HEK293 (cell line): Measurements from ENCODE around the gene PRKG1.

ENCODE experiments used
- CTCF ChIA-PET: fragments of 350-600 bp; formaldehyde crosslinking; extraction: SDS; loops from one replicate; lab custom pipeline; 2021; ENCODE audit warnings: antibody characterized with exemption; lab: Yijun Ruan, JAX
- POLR2A ChIA-PET: fragments of 300-600 bp; formaldehyde crosslinking; extraction: SDS; loops from one replicate; lab custom pipeline; 2020; ENCODE audit warnings: antibody characterized with exemption, inconsistent platforms; lab: Yijun Ruan, JAX
- H3K27ac ChIP-seq: fragments of 200-500 bp; sonication (Bioruptor generic); 2 replicates; pipeline ENCODE4 v1.5.1; 2014; ENCODE audit warnings: low read depth, low read length, control low read depth, inconsistent platforms; ENCODE audit errors: extremely low read depth
- H3K36me3 ChIP-seq, 2 experiments: fragments of 200-500 bp in 1 of 2; sonication (Bioruptor generic) in 1 of 2; 1 replicate in 1 of 2; 2 replicates in 1 of 2; pipeline ENCODE4 v1.5.1; 2014 to 2017; ENCODE audit warnings: inconsistent platforms in 2 of 2, low read length in 2 of 2; ENCODE audit not compliant: control insufficient read depth in 2 of 2, insufficient read depth in 1 of 2
- H3K4me1 ChIP-seq: fragments of 200-500 bp; sonication (Bioruptor generic); 2 replicates; pipeline ENCODE4 v1.5.1; 2014; ENCODE audit warnings: mild to moderate bottlenecking, low read length, inconsistent platforms; ENCODE audit not compliant: control insufficient read depth, insufficient read depth
- H3K4me3 ChIP-seq: 2 replicates; pipeline ENCODE4 v1.5.1; 2011; ENCODE audit warnings: low read depth, mild to moderate bottlenecking, control low read depth, low read length, moderate library complexity
- H3K9me3 ChIP-seq: fragments of 200-500 bp; sonication (Bioruptor generic); 2 replicates; pipeline ENCODE4 v1.5.1; 2014; ENCODE audit warnings: low read depth, low read length, inconsistent platforms; ENCODE audit not compliant: control insufficient read depth, insufficient read depth
- KLF10 ChIP-seq: fragments of 450-650 bp; IDR thresholded peaks from 2 replicates; pipeline ENCODE4 v1.5.1; 2018; ENCODE audit warnings: missing biosample characterization, mild to moderate bottlenecking, missing genetic modification characterization
- KLF16 ChIP-seq: fragments of 450-650 bp; formaldehyde crosslinking; IDR thresholded peaks from 2 replicates; pipeline ENCODE4 v1.5.1; 2017; ENCODE audit warnings: missing biosample characterization, missing genetic modification characterization
- KLF8 ChIP-seq: fragments of 450-650 bp; formaldehyde crosslinking; IDR thresholded peaks from 2 replicates; pipeline ENCODE4 v1.5.1; 2016; ENCODE audit warnings: missing biosample characterization, missing genetic modification characterization
- KLF9 ChIP-seq: fragments of 450-650 bp; formaldehyde crosslinking; IDR thresholded peaks from 2 replicates; pipeline ENCODE4 v1.5.1; 2016; ENCODE audit warnings: missing biosample characterization, missing genetic modification characterization, low read depth
- OSR2 ChIP-seq: fragments of 450-650 bp; formaldehyde crosslinking; IDR thresholded peaks from 2 replicates; pipeline ENCODE4 v1.5.1; 2016; ENCODE audit warnings: missing biosample characterization, missing genetic modification characterization
- PATZ1 ChIP-seq: fragments of 450-650 bp; formaldehyde crosslinking; IDR thresholded peaks from 2 replicates; pipeline ENCODE4 v1.5.1; 2016; ENCODE audit warnings: missing biosample characterization, missing genetic modification characterization
- PBX3 ChIP-seq: sonication (generic); formaldehyde crosslinking; IDR thresholded peaks from 2 replicates; pipeline ENCODE4 v1.8.1; 2022; ENCODE audit warnings: mild to moderate bottlenecking, moderate library complexity, missing genetic modification reagents
- PRDM10 ChIP-seq: fragments of 450-650 bp; formaldehyde crosslinking; IDR thresholded peaks from 2 replicates; pipeline ENCODE4 v1.5.1; 2016; ENCODE audit warnings: missing biosample characterization, missing genetic modification characterization
- PRDM6 ChIP-seq: fragments of 450-650 bp; formaldehyde crosslinking; IDR thresholded peaks from 2 replicates; pipeline ENCODE4 v1.5.1; 2017; ENCODE audit warnings: missing biosample characterization, missing genetic modification characterization
- RBAK ChIP-seq: fragments of 450-650 bp; formaldehyde crosslinking; IDR thresholded peaks from 2 replicates; pipeline ENCODE4 v1.5.1; 2016; ENCODE audit warnings: missing biosample characterization, missing genetic modification characterization
- SP3 ChIP-seq: fragments of 450-650 bp; formaldehyde crosslinking; IDR thresholded peaks from 2 replicates; pipeline ENCODE4 v1.5.1; 2016; ENCODE audit warnings: missing biosample characterization, missing genetic modification characterization
- TRIM28 ChIP-seq: IDR thresholded peaks from 2 replicates; pipeline ENCODE4 v1.6.1; 2011; ENCODE audit warnings: low read length, control low read depth, borderline replicate concordance
- ZBTB1 ChIP-seq: fragments of 450-650 bp; formaldehyde crosslinking; IDR thresholded peaks from 2 replicates; pipeline ENCODE4 v1.5.1; 2016; ENCODE audit warnings: missing biosample characterization, missing genetic modification characterization
- ZBTB17 ChIP-seq: fragments of 450-650 bp; formaldehyde crosslinking; IDR thresholded peaks from 2 replicates; pipeline ENCODE4 v1.5.1; 2016; ENCODE audit warnings: missing biosample characterization, missing genetic modification characterization
- ZIC2 ChIP-seq: fragments of 450-650 bp; formaldehyde crosslinking; IDR thresholded peaks from 2 replicates; pipeline ENCODE4 v1.5.1; 2016; ENCODE audit warnings: missing biosample characterization, missing genetic modification characterization
- ZNF121 ChIP-seq: fragments of 450-650 bp; formaldehyde crosslinking; IDR thresholded peaks from 2 replicates; pipeline ENCODE4 v1.5.1; 2016; ENCODE audit warnings: missing biosample characterization, missing genetic modification characterization
- ZNF174 ChIP-seq: fragments of 450-650 bp; formaldehyde crosslinking; IDR thresholded peaks from 2 replicates; pipeline ENCODE4 v1.5.0; 2017; ENCODE audit warnings: missing biosample characterization, mild to moderate bottlenecking, missing genetic modification characterization
- ZNF211 ChIP-seq: fragments of 450-650 bp; formaldehyde crosslinking; IDR thresholded peaks from 2 replicates; pipeline ENCODE4 v1.5.1; 2016; ENCODE audit warnings: low read depth, missing biosample characterization, missing genetic modification characterization
- ZNF311 ChIP-seq: fragments of 450-650 bp; formaldehyde crosslinking; IDR thresholded peaks from 2 replicates; pipeline ENCODE4 v1.5.1; 2017; ENCODE audit warnings: missing biosample characterization, missing genetic modification characterization, borderline replicate concordance
- ZNF341 ChIP-seq: fragments of 450-650 bp; formaldehyde crosslinking; IDR thresholded peaks from 2 replicates; pipeline ENCODE4; 2016; ENCODE audit warnings: low read depth, missing biosample characterization, missing genetic modification characterization
- ZNF37A ChIP-seq: fragments of 450-650 bp; IDR thresholded peaks from 2 replicates; pipeline ENCODE4 v1.5.1; 2018; ENCODE audit warnings: missing biosample characterization, missing genetic modification characterization
- ZNF473 ChIP-seq: fragments of 450-650 bp; formaldehyde crosslinking; IDR thresholded peaks from 2 replicates; pipeline ENCODE4 v1.5.1; 2017; ENCODE audit warnings: missing biosample characterization, missing genetic modification characterization
- ZNF558 ChIP-seq: fragments of 450-650 bp; formaldehyde crosslinking; IDR thresholded peaks from 2 replicates; pipeline ENCODE4 v1.5.1; 2016; ENCODE audit warnings: missing biosample characterization, missing genetic modification characterization
- ZNF654 ChIP-seq: fragments of 450-650 bp; formaldehyde crosslinking; IDR thresholded peaks from 2 replicates; pipeline ENCODE4 v1.5.1; 2016; ENCODE audit warnings: low read depth, missing biosample characterization, missing genetic modification characterization
- ZNF664 ChIP-seq: fragments of 450-650 bp; formaldehyde crosslinking; IDR thresholded peaks from 2 replicates; pipeline ENCODE4 v1.5.1; 2016; ENCODE audit warnings: missing biosample characterization, missing genetic modification characterization
- ZNF677 ChIP-seq: fragments of 450-650 bp; IDR thresholded peaks from 2 replicates; pipeline ENCODE4 v1.5.0; 2018; ENCODE audit warnings: missing biosample characterization, mild to moderate bottlenecking, missing genetic modification characterization, moderate library complexity
- ZNF776 ChIP-seq: fragments of 450-650 bp; formaldehyde crosslinking; IDR thresholded peaks from 2 replicates; pipeline ENCODE4 v1.5.0; 2017; ENCODE audit warnings: missing biosample characterization, missing genetic modification characterization, borderline replicate concordance
- ZNF777 ChIP-seq: fragments of 450-650 bp; formaldehyde crosslinking; IDR thresholded peaks from 2 replicates; pipeline ENCODE4 v1.5.1; 2017; ENCODE audit warnings: missing biosample characterization, missing genetic modification characterization, borderline replicate concordance
- ZSCAN4 ChIP-seq: fragments of 450-650 bp; formaldehyde crosslinking; IDR thresholded peaks from 2 replicates; pipeline ENCODE4 v1.5.1; 2017; ENCODE audit warnings: missing biosample characterization, missing genetic modification characterization

PRKG1 gene

GRCh38 chr10:51074238-51075028, at the start of gene PRKG1:
PRKG1 (plus strand) TSS chr10:51074487.
- H3K27ac ChIP-seq = peak within 1 kb of the TSS; percentile 79
- H3K9me3 ChIP-seq = no peaks in the 10 kb centered on the region
- no peaks in the 10 kb centered on the region for H3K36me3 ChIP-seq
- H3K4me1 ChIP-seq = peaks cover 18% of the 10 kb centered on the region
- POLR2A ChIA-PET = interaction anchor here (1.4 to 2.9 kb wide), 4 partner anchors 10 to 625 kb away, joined by 3 to 21 read pairs (median 4); partner anchors contain the start of gene CSTF2T
- H3K4me3 ChIP-seq = peak within 1 kb of the TSS; percentile 64
- CTCF ChIA-PET = interaction anchor here (0.6 to 2.7 kb wide), 3 partner anchors 11 to 1260 kb away, joined by 3 to 13 read pairs (median 4); no protein-coding TSS in a partner anchor
- TF ChIP-seq ZNF473 (tag by site-specific recombination) = no peak
- TF ChIP-seq ZNF341 (tag by site-specific recombination) = peak; percentile 91
- TF ChIP-seq ZBTB17 (tag by site-specific recombination) = peak; percentile 100
- TF ChIP-seq PRDM10 (tag by site-specific recombination) = peak; percentile 86
- no peak for TF ChIP-seq ZNF776
- no peak for TF ChIP-seq ZNF777 (tag by site-specific recombination)
- 0 out of 2 replicates have a peak, but pooled peaks have one; percentile 7 for TF ChIP-seq SP3 (tag by site-specific recombination)
- TF ChIP-seq KLF9 = peak; percentile 24; the same call in 1 of the 2 replicates
- TF ChIP-seq ZNF654 (tag by site-specific recombination) = no peak
- peak; percentile 43; the same call in 1 of the 2 replicates for TF ChIP-seq PBX3 (CRISPR knock-in tag)
- TF ChIP-seq ZBTB1 (tag by site-specific recombination) = no peak
- TF ChIP-seq ZNF677 (tag by site-specific recombination) = no peak
- no peak for TF ChIP-seq KLF16 (tag by site-specific recombination)
- TF ChIP-seq ZNF37A (tag by site-specific recombination) = no peak
- TF ChIP-seq ZNF664 (tag by site-specific recombination) = no peak
- no peak for TF ChIP-seq KLF8
- peak; percentile 60; the same call in 1 of the 2 replicates for TF ChIP-seq PATZ1 (tag by site-specific recombination)
- no peak for TF ChIP-seq TRIM28
- TF ChIP-seq ZNF211 (tag by site-specific recombination) = no peak
- no peak for TF ChIP-seq ZNF121 (tag by site-specific recombination)
- TF ChIP-seq RBAK = no peak
- TF ChIP-seq OSR2 (tag by site-specific recombination) = no peak
- TF ChIP-seq ZSCAN4 (tag by site-specific recombination) = no peak
- TF ChIP-seq PRDM6 (tag by site-specific recombination) = no peak
- TF ChIP-seq ZNF311 (tag by site-specific recombination) = no peak
- no peak for TF ChIP-seq ZNF174 (tag by site-specific recombination)
- peak; percentile 6; the same call in 1 of the 2 replicates for TF ChIP-seq ZIC2
- no peak for TF ChIP-seq ZNF558 (tag by site-specific recombination)
- no peak for TF ChIP-seq KLF10 (tag by site-specific recombination)
